Keratinocyte (primary cell): Measurements from ENCODE around the gene LDLRAD2. TPM values are rescaled to one million over a fixed set of nuclear protein-coding genes. Genes with fewer than 3 reads are reported as not detected.

Experiments
- DNase-seq: peaks from one replicate; pipeline ENCODE4 v3.0.0-alpha.2; 2011; ENCODE audit warnings: low read depth, missing footprints, low spot score
- FAIRE-seq: peaks from 2 replicates; lab custom pipeline; 2011; peaks lifted over from hg19 to GRCh38; lab: Jason Lieb, UNC
- H2AFZ ChIP-seq: 2 replicates; pipeline ENCODE4 v1.6.0; 2012; ENCODE audit warnings: low read length, control low read depth, inconsistent platforms; ENCODE audit not compliant: control insufficient read depth
- H3K27ac ChIP-seq: 2 replicates; pipeline ENCODE4 v1.5.1; 2011; ENCODE audit warnings: low read length; ENCODE audit not compliant: control insufficient read depth, insufficient read depth
- H3K27me3 ChIP-seq: 3 replicates; pipeline ENCODE4 v1.6.0; 2011; ENCODE audit warnings: low read length; ENCODE audit not compliant: control insufficient read depth, insufficient read depth; ENCODE audit errors: extremely low read depth
- H3K36me3 ChIP-seq, 2 experiments: 2 replicates in 1 of 2; 3 replicates in 1 of 2; pipeline ENCODE4 v1.5.1; 2011; ENCODE audit warnings: low read length in 2 of 2, mild to moderate bottlenecking in 1 of 2; ENCODE audit not compliant: control insufficient read depth in 2 of 2, insufficient read depth in 2 of 2; ENCODE audit errors: extremely low read depth in 1 of 2
- H3K4me1 ChIP-seq: 3 replicates; pipeline ENCODE4 v1.5.1; 2011; ENCODE audit warnings: low read length; ENCODE audit not compliant: control insufficient read depth, insufficient read depth; ENCODE audit errors: extremely low read depth
- H3K4me2 ChIP-seq: 3 replicates; pipeline ENCODE4 v1.6.0; 2011; ENCODE audit warnings: low read depth, low read length; ENCODE audit not compliant: control insufficient read depth, insufficient read depth; ENCODE audit errors: extremely low read depth
- H3K4me3 ChIP-seq, 3 experiments: fragments of 200-600 bp in 1 of 3; sonication (generic) in 1 of 3; 2 replicates in 2 of 3; 3 replicates in 1 of 3; pipeline ENCODE4 v1.5.1; 2011 to 2016; ENCODE audit warnings: low read length in 3 of 3, mild to moderate bottlenecking in 3 of 3, control low read depth in 2 of 3, inconsistent platforms in 1 of 3, low read depth in 1 of 3, mixed read lengths in 1 of 3, mixed run types in 1 of 3, moderate library complexity in 1 of 3; ENCODE audit not compliant: control insufficient read depth in 2 of 3, insufficient read depth in 2 of 3; ENCODE audit errors: extremely low read depth in 1 of 3
- H3K79me2 ChIP-seq: 2 replicates; pipeline ENCODE4 v1.6.0; 2012; ENCODE audit warnings: low read length; ENCODE audit not compliant: control insufficient read depth, insufficient read depth
- H3K9ac ChIP-seq: 3 replicates; pipeline ENCODE4 v1.6.0; 2011; ENCODE audit warnings: low read length; ENCODE audit not compliant: control insufficient read depth, insufficient read depth; ENCODE audit errors: extremely low read depth
- H3K9me1 ChIP-seq: 3 replicates; pipeline ENCODE4 v1.6.0; 2011; ENCODE audit warnings: low read length; ENCODE audit not compliant: control insufficient read depth, insufficient read depth; ENCODE audit errors: extremely low read depth
- H3K9me3 ChIP-seq: 2 replicates; pipeline ENCODE4 v1.5.1; 2012; ENCODE audit warnings: low read depth, low read length; ENCODE audit not compliant: control insufficient read depth
- H4K20me1 ChIP-seq: 3 replicates; pipeline ENCODE4 v1.6.0; 2011; ENCODE audit warnings: low read length; ENCODE audit not compliant: control insufficient read depth, insufficient read depth; ENCODE audit errors: extremely low read depth
- EZH2 ChIP-seq: IDR thresholded peaks from one replicate; pipeline ENCODE4 v1.6.1; 2012; ENCODE audit warnings: inconsistent platforms, mild to moderate bottlenecking, low read length, moderate library complexity
- dilution Hi-C: fragments of 300-500 bp; cut with MboI; formaldehyde crosslinking; loops from one replicate; pipeline ENCODE4 v1.7.0; 2020; ENCODE audit warnings: low sequenced_read_pairs; ENCODE audit not compliant: extremely low pct_ligation_motif_present
- polyA plus RNA-seq, 5 experiments: library from polyadenylated mRNA; depleted of rRNA in 3 of 5; stranded (reverse) in 3 of 5; stranded (forward) in 1 of 5; unstranded in 1 of 5; fragments of >200 nt; gene quantifications; 1 replicate in 1 of 5; 2 replicates in 3 of 5; 3 replicates in 1 of 5; pipeline versions ENCODE4 v1.2.1 to v1.2.3, GENCODE V29; 2011 to 2012; ENCODE audit warnings: missing spikeins in 2 of 5, low read depth in 1 of 5, low replicate concordance in 1 of 5
- TF ChIP-seq, protein P1 (sequence below), 3 experiments: IDR thresholded peaks in 1 of 3; conservative IDR thresholded peaks in 1 of 3; optimal IDR thresholded peaks in 1 of 3; 2 replicates in 2 of 3; 3 replicates in 1 of 3; pipeline versions ENCODE3 to v1.5.1; 2011; ENCODE audit warnings: low read length in 3 of 3, mild to moderate bottlenecking in 3 of 3, moderate library complexity in 2 of 3, control low read depth in 1 of 3, inconsistent platforms in 1 of 3; ENCODE audit not compliant: insufficient read depth in 2 of 3; ENCODE audit errors: extremely low read depth in 1 of 3

Gene LDLRAD2
- polyA plus RNA-seq, 1 donor (not counting 4 experiments of a cell fraction or from before 2014, with no cell fraction given), result 0.07 TPM

DNA sequence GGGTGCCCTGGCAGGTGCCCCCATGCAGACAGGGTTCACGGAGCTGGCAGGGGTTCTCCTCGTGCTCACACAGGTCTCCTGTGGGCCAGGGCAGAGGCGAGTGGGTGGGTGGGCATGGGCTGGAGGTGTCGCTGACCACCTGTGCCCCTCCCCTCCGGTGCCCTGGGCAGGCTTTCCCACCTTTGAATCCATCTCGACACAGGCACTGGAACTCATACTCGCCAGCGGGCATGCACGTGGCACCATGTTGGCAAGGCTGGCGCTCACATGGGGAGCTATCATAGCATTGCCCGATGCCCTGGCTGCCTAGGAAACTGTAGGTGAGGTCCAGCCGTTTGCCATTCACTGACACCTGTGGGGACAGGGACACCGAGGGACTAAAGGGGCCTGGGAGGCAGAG is 16.0 kb downstream of the LDLRAD2 start:
- no peak for TF ChIP-seq EZH2
- TF ChIP-seq, protein P1, sequence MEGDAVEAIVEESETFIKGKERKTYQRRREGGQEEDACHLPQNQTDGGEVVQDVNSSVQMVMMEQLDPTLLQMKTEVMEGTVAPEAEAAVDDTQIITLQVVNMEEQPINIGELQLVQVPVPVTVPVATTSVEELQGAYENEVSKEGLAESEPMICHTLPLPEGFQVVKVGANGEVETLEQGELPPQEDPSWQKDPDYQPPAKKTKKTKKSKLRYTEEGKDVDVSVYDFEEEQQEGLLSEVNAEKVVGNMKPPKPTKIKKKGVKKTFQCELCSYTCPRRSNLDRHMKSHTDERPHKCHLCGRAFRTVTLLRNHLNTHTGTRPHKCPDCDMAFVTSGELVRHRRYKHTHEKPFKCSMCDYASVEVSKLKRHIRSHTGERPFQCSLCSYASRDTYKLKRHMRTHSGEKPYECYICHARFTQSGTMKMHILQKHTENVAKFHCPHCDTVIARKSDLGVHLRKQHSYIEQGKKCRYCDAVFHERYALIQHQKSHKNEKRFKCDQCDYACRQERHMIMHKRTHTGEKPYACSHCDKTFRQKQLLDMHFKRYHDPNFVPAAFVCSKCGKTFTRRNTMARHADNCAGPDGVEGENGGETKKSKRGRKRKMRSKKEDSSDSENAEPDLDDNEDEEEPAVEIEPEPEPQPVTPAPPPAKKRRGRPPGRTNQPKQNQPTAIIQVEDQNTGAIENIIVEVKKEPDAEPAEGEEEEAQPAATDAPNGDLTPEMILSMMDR (optimal IDR thresholded peaks at IDR 0.05 in 1 of 3, IDR thresholded peaks at IDR 0.05 in 1 of 3, conservative IDR thresholded peaks at IDR 0.05 in 1 of 3; ENCODE audit: extremely low read depth in 1 of 3, insufficient read depth in 2 of 3, low read length in 3 of 3), result no peak
- no peak for FAIRE-seq
- Histone ChIP-seq H3K27me3 (no peaks in the 10 kb centered on the region), H3K4me1 (no peaks in the 10 kb centered on the region), H3K4me2 (no peak overlapping the region), H3K79me2 (no peaks in the 10 kb centered on the region), H3K9me3 (no peaks in the 10 kb centered on the region), H3K9me1 (no peaks in the 10 kb centered on the region), H4K20me1 (no peaks in the 10 kb centered on the region), H3K4me3 (no peak overlapping the region), H2AFZ (no peak overlapping the region), H3K27ac (no peak overlapping the region), H3K9ac (no peak overlapping the region), H3K36me3 (peaks cover 32 to 52% of the 10 kb centered on the region in 2 experiments)
- dilution Hi-C loops, result no loop called here
- no peak for DNase-seq

DNA sequence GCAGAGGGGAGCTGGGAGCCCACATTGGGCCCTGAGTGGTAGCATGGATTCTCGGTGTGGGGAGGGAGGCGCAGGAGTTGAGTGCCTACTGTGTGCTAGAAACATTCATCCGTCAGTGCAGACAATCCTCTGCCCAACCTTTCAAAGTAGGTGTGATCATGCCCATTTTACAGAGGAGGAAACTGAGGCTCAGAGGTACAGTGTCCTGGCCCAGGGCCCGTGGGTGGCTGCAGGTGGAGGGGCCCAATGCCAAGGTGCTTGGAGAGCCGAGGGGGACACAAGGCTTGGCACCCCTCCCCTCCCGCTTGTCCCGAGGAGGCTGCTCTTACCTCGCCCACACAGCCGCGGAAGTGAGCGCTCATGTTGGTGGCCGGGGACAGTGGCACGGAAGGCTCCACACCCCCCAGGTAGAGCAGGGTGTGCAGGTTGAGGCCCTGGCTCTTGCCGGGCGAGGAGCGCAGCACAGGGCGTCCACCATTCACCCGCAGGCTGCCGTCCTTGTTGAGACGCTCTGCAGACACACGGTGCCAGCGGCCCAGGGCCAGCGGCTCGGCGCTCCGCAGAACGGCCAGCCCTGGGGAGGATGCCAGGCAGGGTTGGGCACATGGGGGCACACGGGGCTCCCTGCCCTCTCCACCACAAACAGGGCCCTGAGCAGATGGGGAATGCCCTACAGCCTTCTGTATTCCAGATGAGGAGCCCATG is 16.6 kb downstream of the LDLRAD2 start:
- H3K79me2 ChIP-seq, result no peaks in the 10 kb centered on the region
- peaks cover 31 to 58% of the 10 kb centered on the region in 2 experiments for H3K36me3 ChIP-seq
- no peak for DNase-seq

More for the DNA sequence above, 16.6 kb downstream of the LDLRAD2 start:
- Histone ChIP-seq H3K9ac (no peak overlapping the region), H3K27me3 (no peaks in the 10 kb centered on the region), H3K4me2 (no peak overlapping the region), H3K9me3 (no peaks in the 10 kb centered on the region), H3K27ac (no peak overlapping the region), H3K4me1 (no peaks in the 10 kb centered on the region), H4K20me1 (no peaks in the 10 kb centered on the region), H2AFZ (no peak overlapping the region), H3K9me1 (no peaks in the 10 kb centered on the region), H3K4me3 (no peak overlapping the region)
- no peak for FAIRE-seq
- dilution Hi-C loops, result no loop called here
- TF ChIP-seq, protein P1 (optimal IDR thresholded peaks at IDR 0.05 in 1 of 3, IDR thresholded peaks at IDR 0.05 in 1 of 3, conservative IDR thresholded peaks at IDR 0.05 in 1 of 3; ENCODE audit: extremely low read depth in 1 of 3, insufficient read depth in 2 of 3, low read length in 3 of 3), result no peak
- TF ChIP-seq EZH2, result no peak
